Panc1 (cell line): ENCODE measurements around the gene GABRG3. TPM values are rescaled to one million over a fixed set of nuclear protein-coding genes. Genes with fewer than 3 reads are reported as not detected.

ENCODE experiments used
- ATAC-seq: fragments of 200-7000 bp; cut with Tn5 transposase; 2 replicates; pipeline ENCODE4 v1.9.1; 2020; ENCODE audit warnings: mild to moderate bottlenecking, moderate library complexity
- BruUV-seq: library from RNA; stranded (reverse); fragments of 400-500 nt; replicated peaks from 2 replicates; lab custom pipeline; 2021; lab: Mats Ljungman, UMichigan
- CTCF ChIA-PET: fragments of 300-600 bp; sonication (Branson Sonifier 250); formaldehyde crosslinking; loops from one replicate; lab custom pipeline; 2022; ENCODE audit warnings: antibody characterized with exemption; lab: Charles Lee
- POLR2A ChIA-PET: fragments of 300-600 bp; sonication (Branson Sonifier 250); formaldehyde crosslinking; loops from one replicate; lab custom pipeline; 2022; ENCODE audit warnings: antibody characterized with exemption; lab: Charles Lee
- DNase-seq: peaks from one replicate; pipeline ENCODE4 v3.0.0-alpha.2; 2010; ENCODE audit warnings: low read depth, low spot score
- H3K27ac ChIP-seq: 2 replicates; pipeline ENCODE4 v1.5.1; 2011; ENCODE audit warnings: mild to moderate bottlenecking, low read length, inconsistent platforms
- H3K27me3 ChIP-seq: fragments of 200-500 bp; sonication (Bioruptor generic); 2 replicates; pipeline ENCODE4 v1.6.0; 2014; ENCODE audit warnings: low read length, inconsistent platforms; ENCODE audit not compliant: control insufficient read depth, insufficient read depth
- H3K36me3 ChIP-seq: fragments of 200-500 bp; sonication (Bioruptor generic); 2 replicates; pipeline ENCODE4 v1.5.1; 2014; ENCODE audit warnings: inconsistent platforms, mild to moderate bottlenecking, low read length, moderate library complexity; ENCODE audit not compliant: control insufficient read depth, insufficient read depth
- H3K4me1 ChIP-seq: 2 replicates; pipeline ENCODE4 v1.5.1; 2011; ENCODE audit warnings: inconsistent platforms, mild to moderate bottlenecking, low read length, moderate library complexity; ENCODE audit not compliant: control insufficient read depth, insufficient read depth
- H3K4me3 ChIP-seq, 2 experiments: 2 replicates each; pipeline ENCODE4 v1.5.1; 2011 to 2012; ENCODE audit warnings: low read depth in 2 of 2, low read length in 2 of 2, mild to moderate bottlenecking in 2 of 2, inconsistent platforms in 1 of 2, moderate library complexity in 1 of 2
- H3K9me3 ChIP-seq: fragments of 200-500 bp; sonication (Bioruptor generic); 2 replicates; pipeline ENCODE4 v1.5.1; 2014; ENCODE audit warnings: low read depth, mild to moderate bottlenecking, inconsistent platforms, low read length, moderate library complexity; ENCODE audit not compliant: control insufficient read depth, insufficient read depth
- CTCF ChIP-seq: fragments of 450-650 bp; IDR thresholded peaks from 2 replicates; pipeline ENCODE4 v1.5.1; 2017; ENCODE audit warnings: mild to moderate bottlenecking
- POLR2AphosphoS5 ChIP-seq: IDR thresholded peaks from 2 replicates; pipeline ENCODE4 v1.6.1; 2012; ENCODE audit warnings: mild to moderate bottlenecking, low read depth, low read length, moderate library complexity
- REST ChIP-seq, 2 experiments: IDR thresholded peaks; 2 replicates each; pipeline ENCODE4 v1.6.1; 2011 to 2012; ENCODE audit warnings: low read depth in 2 of 2, control low read depth in 1 of 2, low read length in 1 of 2, mild to moderate bottlenecking in 1 of 2, moderate library complexity in 1 of 2; ENCODE audit not compliant: insufficient read depth in 1 of 2
- SIN3A ChIP-seq: IDR thresholded peaks from 2 replicates; pipeline ENCODE4 v1.6.1; 2012; ENCODE audit warnings: low read depth, mild to moderate bottlenecking, low read length, moderate library complexity, borderline replicate concordance; ENCODE audit not compliant: insufficient read depth
- TCF7L2 ChIP-seq: IDR thresholded peaks from 2 replicates; pipeline ENCODE4 v1.6.1; 2011; ENCODE audit warnings: mild to moderate bottlenecking, low read depth, low read length, inconsistent platforms
- in situ Hi-C: cut with HindIII; loops from 2 replicates; pipeline ENCODE4 v1.10.0; 2016; ENCODE audit warnings: low sequenced_read_pairs, low pct_unique_long_range_greater_than_20kb
- intact Hi-C: fragments of 100-400 bp; cut with micrococcal nuclease; formaldehyde crosslinking; loops from one replicate; pipeline ENCODE4 v1.10.0; 2022; ENCODE audit not compliant: unreplicated experiment
- total RNA-seq: library from RNA; stranded (reverse); gene quantifications from one replicate; pipeline ENCODE4 v1.2.1, GENCODE V29; 2021; ENCODE audit not compliant: unreplicated experiment

Gene GABRG3
- total RNA-seq, 1 experiment from 2014 or later: not detected

GRCh38 chr15:27491666-27492621 is 521.0 kb downstream of the GABRG3 start:
- TF ChIP-seq REST (IDR thresholded peaks at IDR 0.05; ENCODE audit: insufficient read depth in 1 of 2, low read depth in 2 of 2, low read length in 1 of 2): no peak
- no peak for TF ChIP-seq TCF7L2
- TF ChIP-seq CTCF: no peak
- TF ChIP-seq SIN3A: no peak
- TF ChIP-seq POLR2AphosphoS5: no peak
- ATAC-seq (no peak), DNase-seq (no peak)
- intact Hi-C loops (no loop called here), in situ Hi-C loops (no loop called here)
- H3K4me1 ChIP-seq: no peaks in the 10 kb centered on the region
- no peaks in the 10 kb centered on the region for H3K36me3 ChIP-seq
- H3K27ac ChIP-seq: no peak overlapping the region
- H3K4me3 ChIP-seq: no peak overlapping the region
- CTCF ChIA-PET: no interaction called here
- H3K9me3 ChIP-seq: no peaks in the 10 kb centered on the region
- H3K27me3 ChIP-seq: no peaks in the 10 kb centered on the region
- POLR2A ChIA-PET: no interaction called here
- no TSS peak for BruUV-seq

GRCh38 chr15:27495963-27496459 is 525.0 kb downstream of the GABRG3 start:
- no peak for TF ChIP-seq POLR2AphosphoS5
- no peak for TF ChIP-seq CTCF
- TF ChIP-seq TCF7L2: no peak
- TF ChIP-seq REST (IDR thresholded peaks at IDR 0.05; ENCODE audit: insufficient read depth in 1 of 2, low read depth in 2 of 2, low read length in 1 of 2): no peak
- TF ChIP-seq SIN3A: no peak
- intact Hi-C loops: no loop called here

More at GRCh38 chr15:27495963-27496459, 525.0 kb downstream of the GABRG3 start:
- Histone ChIP-seq H3K27ac (no peak overlapping the region), H3K4me3 (no peak overlapping the region), H3K27me3 (no peaks in the 10 kb centered on the region), H3K36me3 (no peaks in the 10 kb centered on the region), H3K4me1 (no peaks in the 10 kb centered on the region), H3K9me3 (no peaks in the 10 kb centered on the region)
- CTCF ChIA-PET: no interaction called here
- in situ Hi-C loops: no loop called here
- DNase-seq: no peak
- no TSS peak for BruUV-seq
- POLR2A ChIA-PET: no interaction called here
- ATAC-seq: no peak
